ENCODE measurements around the gene TPD52L3. TPM values are rescaled to one million over a fixed set of nuclear protein-coding genes. Genes with fewer than 3 reads are reported as not detected.

TPD52L3 gene
- total RNA-seq (ENCODE audit: unreplicated experiment): not detected
- long read RNA-seq: 0 reads

- no peak for DNase-seq (ENCODE audit: low spot score)
- no peaks in the 10 kb centered on the region for H3K36me3 Mint-ChIP-seq (ENCODE audit: low read depth, unreplicated experiment)
- H3K27me3 Mint-ChIP-seq (ENCODE audit: unreplicated experiment): no peaks in the 10 kb centered on the region
- H3K4me3 Mint-ChIP-seq (ENCODE audit: unreplicated experiment): no peak within 1 kb of the TSS
- H3K27ac Mint-ChIP-seq (ENCODE audit: unreplicated experiment): no peak within 1 kb of the TSS
- no peaks in the 10 kb centered on the region for H3K9me3 Mint-ChIP-seq (ENCODE audit: unreplicated experiment)
- peaks cover 7% of the 10 kb centered on the region for H3K4me1 Mint-ChIP-seq (ENCODE audit: unreplicated experiment)
- TF ChIP-seq CTCF (IDR thresholded peaks at IDR 0.05; ENCODE audit: unreplicated experiment): no peak
Measured at GRCh38 chr9:6328103-6328502, at the start of gene TPD52L3. TSS of gene TPD52L3 (plus strand) at chr9:6328375. CDS start at chr9:6328596, 221 bp downstream.

GRCh38 chr9:6301858-6302257, 26.3 kb upstream of the TPD52L3 start:
- no peak overlapping the region for H3K4me3 Mint-ChIP-seq (ENCODE audit: unreplicated experiment)
- peaks cover 6% of the 10 kb centered on the region for H3K4me1 Mint-ChIP-seq (ENCODE audit: unreplicated experiment)
- H3K36me3 Mint-ChIP-seq (ENCODE audit: low read depth, unreplicated experiment): no peaks in the 10 kb centered on the region
- no peak for DNase-seq (ENCODE audit: low spot score)
- no peak for TF ChIP-seq CTCF (IDR thresholded peaks at IDR 0.05; ENCODE audit: unreplicated experiment)
- H3K27ac Mint-ChIP-seq (ENCODE audit: unreplicated experiment): no peak overlapping the region
- no peaks in the 10 kb centered on the region for H3K9me3 Mint-ChIP-seq (ENCODE audit: unreplicated experiment)
- no peaks in the 10 kb centered on the region for H3K27me3 Mint-ChIP-seq (ENCODE audit: unreplicated experiment)

- H3K36me3 Mint-ChIP-seq (ENCODE audit: low read depth, unreplicated experiment): no peaks in the 10 kb centered on the region
- H3K4me1 Mint-ChIP-seq (ENCODE audit: unreplicated experiment): peaks cover 6% of the 10 kb centered on the region
- H3K4me3 Mint-ChIP-seq (ENCODE audit: unreplicated experiment): no peak overlapping the region
- DNase-seq (ENCODE audit: low spot score): no peak
- no peak overlapping the region for H3K27ac Mint-ChIP-seq (ENCODE audit: unreplicated experiment)
- TF ChIP-seq CTCF (IDR thresholded peaks at IDR 0.05; ENCODE audit: unreplicated experiment): no peak
- H3K9me3 Mint-ChIP-seq (ENCODE audit: unreplicated experiment): no peaks in the 10 kb centered on the region
- H3K27me3 Mint-ChIP-seq (ENCODE audit: unreplicated experiment): no peaks in the 10 kb centered on the region
Measured at GRCh38 chr9:6302417-6302816, 25.8 kb upstream of the TPD52L3 start.

GRCh38 chr9:6304232-6304631, 23.9 kb upstream of the TPD52L3 start:
- H3K36me3 Mint-ChIP-seq (ENCODE audit: low read depth, unreplicated experiment): no peaks in the 10 kb centered on the region
- peaks cover 6% of the 10 kb centered on the region for H3K4me1 Mint-ChIP-seq (ENCODE audit: unreplicated experiment)
- H3K9me3 Mint-ChIP-seq (ENCODE audit: unreplicated experiment): no peaks in the 10 kb centered on the region
- TF ChIP-seq CTCF (IDR thresholded peaks at IDR 0.05; ENCODE audit: unreplicated experiment): no peak
- no peaks in the 10 kb centered on the region for H3K27me3 Mint-ChIP-seq (ENCODE audit: unreplicated experiment)
- H3K4me3 Mint-ChIP-seq (ENCODE audit: unreplicated experiment): no peak overlapping the region
- H3K27ac Mint-ChIP-seq (ENCODE audit: unreplicated experiment): no peak overlapping the region
- no peak for DNase-seq (ENCODE audit: low spot score)

- H3K4me1 Mint-ChIP-seq (ENCODE audit: unreplicated experiment): peaks cover 6% of the 10 kb centered on the region
- no peak overlapping the region for H3K4me3 Mint-ChIP-seq (ENCODE audit: unreplicated experiment)
- H3K36me3 Mint-ChIP-seq (ENCODE audit: low read depth, unreplicated experiment): no peaks in the 10 kb centered on the region
- no peaks in the 10 kb centered on the region for H3K27me3 Mint-ChIP-seq (ENCODE audit: unreplicated experiment)
- no peaks in the 10 kb centered on the region for H3K9me3 Mint-ChIP-seq (ENCODE audit: unreplicated experiment)
- TF ChIP-seq CTCF (IDR thresholded peaks at IDR 0.05; ENCODE audit: unreplicated experiment): peak; percentile 29
- DNase-seq (ENCODE audit: low spot score): no peak
- H3K27ac Mint-ChIP-seq (ENCODE audit: unreplicated experiment): no peak overlapping the region
Measured at GRCh38 chr9:6305954-6306563, 22.1 kb upstream of the TPD52L3 start.
